HCT116 (cell line): ENCODE measurements around the gene RNU5B-1. TPM values are rescaled to one million over a fixed set of nuclear protein-coding genes. Genes with fewer than 3 reads are reported as not detected.

Experiments
- ATAC-seq: fragments of 200-7000 bp; cut with Tn5 transposase; 2 replicates; pipeline ENCODE4 v1.9.1; 2020; ENCODE audit warnings: mild to moderate bottlenecking, moderate library complexity
- BruUV-seq: library from RNA; stranded (reverse); fragments of 400-500 nt; replicated peaks from 2 replicates; lab custom pipeline; 2021; lab: Mats Ljungman, UMichigan
- CTCF ChIA-PET: fragments of 300-600 bp; sonication (Branson Sonifier 250); formaldehyde crosslinking; loops from one replicate; lab custom pipeline; 2021; ENCODE audit warnings: antibody characterized with exemption; lab: Charles Lee
- POLR2A ChIA-PET: fragments of 300-600, 350-600 bp; sonication (Branson Sonifier 250); formaldehyde crosslinking; loops from one replicate; lab custom pipeline; 2021; ENCODE audit warnings: antibody characterized with exemption; lab: Charles Lee
- RAD21 ChIA-PET, 2 experiments: fragments of 300-600 bp; sonication (Branson Sonifier 250); formaldehyde crosslinking; loops; one replicate each; lab custom pipeline; 2023; ENCODE audit warnings: low total read pairs in 2 of 2; ENCODE audit not compliant: uncharacterized antibody in 2 of 2, unreplicated experiment in 2 of 2, low non-redundant PET in 1 of 2; lab: Charles Lee
- DNase-seq: peaks from one replicate; pipeline ENCODE4 v3.0.0-alpha.2; 2010; ENCODE audit warnings: low read depth, low spot score
- H2AFZ ChIP-seq: fragments of 200-600 bp; shearing (Covaris generic), sonication (generic); 2 replicates; pipeline ENCODE4 v1.6.1; 2017; ENCODE audit warnings: low read depth, mixed run types, mixed read lengths, antibody characterized with exemption, low read length; ENCODE audit not compliant: poor library complexity, severe bottlenecking
- H3K27ac ChIP-seq: 2 replicates; pipeline ENCODE4 v1.5.1; 2012; ENCODE audit warnings: low read depth, low read length
- H3K27me3 ChIP-seq: fragments of 200-600 bp; sonication (generic); 2 replicates; pipeline ENCODE4 v1.6.1; 2016; ENCODE audit warnings: mixed run types, low read length, mixed read lengths; ENCODE audit not compliant: insufficient read depth
- H3K36me3 ChIP-seq, 2 experiments: fragments of 200-500 bp in 1 of 2; fragments of 200-600 bp in 1 of 2; sonication (Bioruptor generic) in 1 of 2; sonication (generic) in 1 of 2; 2 replicates each; pipeline versions ENCODE4 v1.5.1 to v1.6.1; 2014 to 2016; ENCODE audit warnings: low read length in 2 of 2, inconsistent platforms in 1 of 2, mixed read lengths in 1 of 2, mixed run types in 1 of 2; ENCODE audit not compliant: insufficient read depth in 2 of 2, control insufficient read depth in 1 of 2
- H3K4me1 ChIP-seq, 2 experiments: fragments of 200-600 bp in 1 of 2; sonication (generic) in 1 of 2; 2 replicates each; pipeline versions ENCODE4 v1.5.1 to v1.6.1; 2012 to 2017; ENCODE audit warnings: low read length in 2 of 2, inconsistent platforms in 1 of 2, mild to moderate bottlenecking in 1 of 2, mixed read lengths in 1 of 2, mixed run types in 1 of 2, moderate library complexity in 1 of 2; ENCODE audit not compliant: insufficient read depth in 2 of 2, control insufficient read depth in 1 of 2
- H3K4me2 ChIP-seq: fragments of 200-600 bp; sonication (generic); 2 replicates; pipeline ENCODE4 v1.6.1; 2017; ENCODE audit warnings: mixed run types, low read length, mixed read lengths
- H3K4me3 ChIP-seq, 2 experiments: fragments of 200-600 bp in 1 of 2; sonication (generic) in 1 of 2; replicated peaks in 1 of 2; 2 replicates each; pipeline ENCODE4 v1.5.1; 2011 to 2016; ENCODE audit warnings: low read length in 2 of 2, control low read depth in 1 of 2, low read depth in 1 of 2, mild to moderate bottlenecking in 1 of 2, mixed read lengths in 1 of 2, mixed run types in 1 of 2
- H3K79me2 ChIP-seq: fragments of 200-600 bp; sonication (generic); 2 replicates; pipeline ENCODE4 v1.6.1; 2017; ENCODE audit warnings: mild to moderate bottlenecking, mixed run types, low read length, moderate library complexity, mixed read lengths; ENCODE audit not compliant: insufficient read depth
- H3K9ac ChIP-seq: fragments of 200-600 bp; sonication (generic); 2 replicates; pipeline ENCODE4 v1.6.1; 2016; ENCODE audit warnings: low read length, mixed read lengths
- H3K9me2 ChIP-seq: fragments of 200-600 bp; sonication (generic), shearing (Covaris generic); 2 replicates; pipeline ENCODE4 v1.6.1; 2017; ENCODE audit warnings: mixed run types, mild to moderate bottlenecking, moderate library complexity; ENCODE audit not compliant: insufficient read depth
- H3K9me3 ChIP-seq, 2 experiments: fragments of 200-500 bp in 1 of 2; fragments of 200-600 bp in 1 of 2; sonication (Bioruptor generic) in 1 of 2; sonication (generic) in 1 of 2; 2 replicates each; pipeline ENCODE4 v1.6.1; 2014 to 2017; ENCODE audit warnings: low read length in 2 of 2, mixed read lengths in 2 of 2, inconsistent platforms in 1 of 2, low read depth in 1 of 2, mild to moderate bottlenecking in 1 of 2, mixed run types in 1 of 2, moderate library complexity in 1 of 2; ENCODE audit not compliant: control insufficient read depth in 1 of 2, insufficient read depth in 1 of 2
- H4K20me1 ChIP-seq: fragments of 200-600 bp; sonication (generic), shearing (Covaris generic); 2 replicates; pipeline ENCODE4 v1.6.1; 2017; ENCODE audit warnings: mixed run types, mild to moderate bottlenecking, moderate library complexity; ENCODE audit not compliant: insufficient read depth
- ATF3 ChIP-seq: IDR thresholded peaks from 2 replicates; pipeline ENCODE4 v1.6.1; 2012
- CTCF ChIP-seq, 3 experiments: fragments of 200-600 bp in 1 of 3; sonication (generic) in 1 of 3; IDR thresholded peaks in 2 of 3; conservative IDR thresholded peaks in 1 of 3; 2 replicates each; pipeline ENCODE4 v1.5.1; 2012 to 2017; ENCODE audit warnings: low read depth in 2 of 3, low read length in 2 of 3, antibody characterized with exemption in 1 of 3, borderline replicate concordance in 1 of 3, control low read depth in 1 of 3, mild to moderate bottlenecking in 1 of 3, mixed read lengths in 1 of 3, mixed run types in 1 of 3, moderate library complexity in 1 of 3; ENCODE audit not compliant: insufficient read depth in 1 of 3
- EGR1 ChIP-seq: IDR thresholded peaks from 2 replicates; pipeline ENCODE4 v1.6.1; 2012; ENCODE audit warnings: low read depth
- EZH2 ChIP-seq: fragments of 200-600 bp; sonication (generic); IDR thresholded peaks from 2 replicates; pipeline ENCODE4 v1.6.1; 2017; ENCODE audit warnings: antibody characterized with exemption, mixed run types
- FOSL1 ChIP-seq: IDR thresholded peaks from 2 replicates; pipeline ENCODE4 v1.6.1; 2012; ENCODE audit warnings: low read depth
- JUND ChIP-seq: IDR thresholded peaks from 2 replicates; pipeline ENCODE4 v1.6.1; 2012
- POLR2A ChIP-seq: IDR thresholded peaks from 2 replicates; pipeline ENCODE4 v1.7.0; 2011; ENCODE audit warnings: borderline replicate concordance; ENCODE audit not compliant: insufficient read depth, insufficient read length; ENCODE audit errors: extremely low read depth
- RAD21 ChIP-seq: IDR thresholded peaks from 2 replicates; pipeline ENCODE4 v1.6.1; 2012; ENCODE audit warnings: low read depth, mild to moderate bottlenecking
- REST ChIP-seq: IDR thresholded peaks from 2 replicates; pipeline ENCODE4 v1.6.1; 2012; ENCODE audit warnings: low read depth
- SIN3A ChIP-seq: IDR thresholded peaks from 2 replicates; pipeline ENCODE4 v1.6.1; 2012; ENCODE audit warnings: low read depth
- SP1 ChIP-seq: IDR thresholded peaks from 2 replicates; pipeline ENCODE4 v1.6.1; 2012; ENCODE audit warnings: low read depth
- SRF ChIP-seq: IDR thresholded peaks from 2 replicates; pipeline ENCODE4 v1.6.1; 2012; ENCODE audit warnings: low read depth
- TCF7L2 ChIP-seq: IDR thresholded peaks from 2 replicates; pipeline ENCODE4 v1.7.0; 2011; ENCODE audit warnings: borderline replicate concordance, inconsistent platforms; ENCODE audit not compliant: insufficient read depth, insufficient read length; ENCODE audit errors: extremely low read depth
- YY1 ChIP-seq: IDR thresholded peaks from 2 replicates; pipeline ENCODE4 v1.6.1; 2011; ENCODE audit warnings: low read length, low read depth, moderate library complexity, mild to moderate bottlenecking; ENCODE audit not compliant: insufficient replicate concordance; ENCODE audit errors: extremely low read depth
- ZFX ChIP-seq: fragments of 450-650 bp; IDR thresholded peaks from 2 replicates; pipeline ENCODE4 v1.6.1; 2017
- ZNF274 ChIP-seq: fragments of 200-500 bp; sonication (Bioruptor generic); IDR thresholded peaks from 2 replicates; pipeline ENCODE4 v1.6.1; 2014; ENCODE audit warnings: mild to moderate bottlenecking, low read depth, low read length, inconsistent platforms
- intact Hi-C: fragments of 100-400 bp; cut with micrococcal nuclease; formaldehyde crosslinking; loops from 2 replicates; pipeline ENCODE4 v1.10.0; 2022
- total RNA-seq: library from RNA; stranded (reverse); gene quantifications from one replicate; pipeline ENCODE4 v1.2.1, GENCODE V29; 2021; ENCODE audit not compliant: unreplicated experiment
- TF ChIP-seq, protein P1 (sequence below): IDR thresholded peaks from 2 replicates; pipeline ENCODE4 v1.6.1; 2011; ENCODE audit warnings: mild to moderate bottlenecking, low read length, moderate library complexity; ENCODE audit not compliant: insufficient replicate concordance; ENCODE audit errors: extremely low read depth

The RNU5B-1 gene
- total RNA-seq, 1 experiment from 2014 or later: not detected

DNA sequence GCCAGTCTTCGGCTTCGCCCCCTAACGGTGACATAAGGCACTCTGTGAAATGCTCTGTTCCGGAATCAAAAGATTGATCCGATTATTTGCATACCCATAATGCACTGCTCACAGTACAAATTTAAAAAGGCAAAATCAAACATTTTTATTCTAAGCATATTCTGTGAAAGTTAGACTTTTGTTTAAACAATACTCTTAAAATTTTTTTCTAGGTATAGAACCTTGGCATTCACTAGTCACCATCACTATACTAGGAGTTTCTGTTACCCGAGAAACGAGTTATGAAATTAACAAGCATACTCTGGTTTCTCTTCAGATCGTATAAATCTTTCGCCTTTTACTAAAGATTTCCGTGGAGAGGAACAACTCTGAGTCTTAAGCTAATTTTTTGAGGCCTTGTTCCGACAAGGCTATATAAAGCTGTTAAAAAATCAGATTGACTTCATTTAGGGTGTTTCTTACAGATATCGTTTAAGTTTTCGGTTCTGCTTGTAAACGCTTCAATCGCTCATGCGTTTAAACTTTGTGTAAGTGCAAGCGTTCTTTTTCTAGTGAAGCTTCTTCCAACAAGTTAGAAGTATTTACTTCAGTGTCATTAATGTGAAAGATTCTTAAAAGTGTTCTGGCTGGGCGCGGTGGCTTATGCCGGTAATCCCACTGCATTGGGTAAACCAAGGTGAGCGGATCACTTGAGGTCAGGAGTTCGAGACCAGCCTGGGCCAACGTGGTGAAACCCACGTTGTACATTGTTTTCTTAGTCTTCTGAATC is at the start of gene RNU5B-1 (continued):
- no peak for TF ChIP-seq REST
- no peak for TF ChIP-seq ZFX
- TF ChIP-seq TCF7L2: peak; percentile 62

- Histone ChIP-seq H3K9me2 (no peaks in the 10 kb centered on the region), H3K79me2 (no peaks in the 10 kb centered on the region), H2AFZ (no peak overlapping the region)
- no peak for TF ChIP-seq ZNF274
- no peak for TF ChIP-seq EGR1
- no peak for TF ChIP-seq ZFX
- TF ChIP-seq SP1: no peak
- no peak for TF ChIP-seq SIN3A
- no peak for TF ChIP-seq POLR2A
- TF ChIP-seq RAD21: no peak
- TF ChIP-seq ATF3: no peak
- no peak for TF ChIP-seq YY1
- no peak for TF ChIP-seq EZH2
- no peak for TF ChIP-seq SRF
- TF ChIP-seq FOSL1: no peak
- TF ChIP-seq, protein P1, sequence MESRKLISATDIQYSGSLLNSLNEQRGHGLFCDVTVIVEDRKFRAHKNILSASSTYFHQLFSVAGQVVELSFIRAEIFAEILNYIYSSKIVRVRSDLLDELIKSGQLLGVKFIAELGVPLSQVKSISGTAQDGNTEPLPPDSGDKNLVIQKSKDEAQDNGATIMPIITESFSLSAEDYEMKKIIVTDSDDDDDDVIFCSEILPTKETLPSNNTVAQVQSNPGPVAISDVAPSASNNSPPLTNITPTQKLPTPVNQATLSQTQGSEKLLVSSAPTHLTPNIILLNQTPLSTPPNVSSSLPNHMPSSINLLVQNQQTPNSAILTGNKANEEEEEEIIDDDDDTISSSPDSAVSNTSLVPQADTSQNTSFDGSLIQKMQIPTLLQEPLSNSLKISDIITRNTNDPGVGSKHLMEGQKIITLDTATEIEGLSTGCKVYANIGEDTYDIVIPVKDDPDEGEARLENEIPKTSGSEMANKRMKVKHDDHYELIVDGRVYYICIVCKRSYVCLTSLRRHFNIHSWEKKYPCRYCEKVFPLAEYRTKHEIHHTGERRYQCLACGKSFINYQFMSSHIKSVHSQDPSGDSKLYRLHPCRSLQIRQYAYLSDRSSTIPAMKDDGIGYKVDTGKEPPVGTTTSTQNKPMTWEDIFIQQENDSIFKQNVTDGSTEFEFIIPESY: no peak
- no peak for TF ChIP-seq CTCF (IDR thresholded peaks at IDR 0.05 in 2 of 3, conservative IDR thresholded peaks at IDR 0.05 in 1 of 3; ENCODE audit: borderline replicate concordance in 1 of 3, insufficient read depth in 1 of 3, low read depth in 2 of 3, low read length in 2 of 3)
- no peak for TF ChIP-seq JUND
- TF ChIP-seq, all 23 proteins: peak for 0
- intact Hi-C loops: no loop called here
- Histone ChIP-seq H3K4me3 (no peak overlapping the region), H3K27ac (no peak overlapping the region), H3K27me3 (no peaks in the 10 kb centered on the region), H3K9me3 (no peaks in the 10 kb centered on the region), H3K36me3 (peaks cover 0 to 2% of the 10 kb centered on the region in 2 experiments; a peak in 1 of 4 replicates), H4K20me1 (no peaks in the 10 kb centered on the region), H3K4me2 (no peak overlapping the region), H3K4me1 (no peaks in the 10 kb centered on the region), H3K9ac (no peak overlapping the region)
- ChIA-PET CTCF (no interaction called here), POLR2A (no interaction called here), RAD21 (no interaction called here)
- ATAC-seq: no peak
- no TSS peak for BruUV-seq
- DNase-seq: no peak
These were observed 49.7 kb upstream of the RNU5B-1 start for GRCh38 chr15:65254758-65255157.
